Stimulated activated naive CD8-positive, alpha-beta T cell treated with anti-CD3 and anti-CD28 coated beads, Interleukin-15, amount 100 ng/mL, for 72 hours (primary cell): ENCODE results near the gene PPP2R5D.
"Not testable (repeated sequence)": the region's sequence is repeated elsewhere in the genome, so short reads cannot be mapped to it uniquely, and the experiment has no call there.

ENCODE experiments used
- ATAC-seq: fragments of 150-1000 bp; cut with Tn5 transposase; 2 replicates; pipeline ENCODE4 v1.10.0; 2021; ENCODE audit warnings: mild to moderate bottlenecking, moderate library complexity
- DNase-seq, 2 donors: peaks; one replicate each; pipeline ENCODE4 v3.0.0; 2021 to 2022
- H3K27ac Mint-ChIP-seq, 2 donors: one replicate each; pipeline ENCODE4 v1.8.0; 2022; ENCODE audit warnings: mild to moderate bottlenecking in 2 of 2, mixed read lengths in 2 of 2, moderate library complexity in 2 of 2
- H3K27me3 Mint-ChIP-seq: one replicate; pipeline ENCODE4 v1.8.0; 2022; ENCODE audit warnings: mixed read lengths
- H3K4me1 Mint-ChIP-seq: one replicate; pipeline ENCODE4 v1.8.0; 2022; ENCODE audit warnings: mild to moderate bottlenecking, mixed read lengths
- H3K4me3 Mint-ChIP-seq, 2 donors: one replicate each; pipeline ENCODE4 v1.8.0; 2022; ENCODE audit warnings: mild to moderate bottlenecking in 2 of 2, mixed read lengths in 2 of 2, moderate library complexity in 1 of 2
- H3K9me3 Mint-ChIP-seq, 2 donors: one replicate each; pipeline ENCODE4 v1.8.0; 2022; ENCODE audit warnings: mixed read lengths in 2 of 2

The PPP2R5D gene

GRCh38 chr6:43024436-43024835, 40.1 kb downstream of the PPP2R5D start:
- Mint-ChIP-seq H3K27ac (peak overlapping the region; percentile 4 to 80), H3K4me1 (peaks cover 34% of the 10 kb centered on the region), H3K9me3 (no peaks in the 10 kb centered on the region), H3K4me3 (peak overlapping the region in 1 of 2 donors; percentile 34), H3K27me3 (no peaks in the 10 kb centered on the region)
- DNase-seq: no peak
- no peak for ATAC-seq

- H3K27ac Mint-ChIP-seq: no peak overlapping the region
- H3K4me1 Mint-ChIP-seq: peaks cover 21% of the 10 kb centered on the region
- ATAC-seq (no peak), DNase-seq (no peak)
- H3K27me3 Mint-ChIP-seq: no peaks in the 10 kb centered on the region
- no peak overlapping the region for H3K4me3 Mint-ChIP-seq
- H3K9me3 Mint-ChIP-seq: no peaks in the 10 kb centered on the region
Observed at GRCh38 chr6:43026365-43026764, 42.0 kb downstream of the PPP2R5D start.

GRCh38 chr6:43029120-43029519, 44.8 kb downstream of the PPP2R5D start:
- Mint-ChIP-seq H3K9me3 (no peaks in the 10 kb centered on the region), H3K4me3 (no peak overlapping the region), H3K27me3 (no peaks in the 10 kb centered on the region), H3K27ac (no peak overlapping the region), H3K4me1 (peaks cover 6% of the 10 kb centered on the region)
- ATAC-seq (no peak), DNase-seq (no peak)

GRCh38 chr6:43032326-43032725, 48.0 kb downstream of the PPP2R5D start:
- H3K9me3 Mint-ChIP-seq: no peaks in the 10 kb centered on the region
- H3K27ac Mint-ChIP-seq: peak overlapping the region in 1 of 2 donors; percentile 52
- ATAC-seq (no peak), DNase-seq (no peak)
- H3K4me3 Mint-ChIP-seq: no peak overlapping the region
- H3K27me3 Mint-ChIP-seq: no peaks in the 10 kb centered on the region
- H3K4me1 Mint-ChIP-seq: no peaks in the 10 kb centered on the region

GRCh38 chr6:43033496-43034189, 49.3 kb downstream of the PPP2R5D start:
- Mint-ChIP-seq H3K4me1 (no peaks in the 10 kb centered on the region), H3K9me3 (no peaks in the 10 kb centered on the region), H3K27me3 (no peaks in the 10 kb centered on the region), H3K4me3 (no peak overlapping the region), H3K27ac (peak overlapping the region in 1 of 2 donors; percentile 3)
- ATAC-seq (no peak), DNase-seq (no peak)

GRCh38 chr6:43034190-43034525, 49.8 kb downstream of the PPP2R5D start:
- no peaks in the 10 kb centered on the region for H3K4me1 Mint-ChIP-seq
- H3K4me3 Mint-ChIP-seq: no peak overlapping the region
- no peaks in the 10 kb centered on the region for H3K27me3 Mint-ChIP-seq
- no peak for ATAC-seq
- no peak for DNase-seq
- no peak overlapping the region for H3K27ac Mint-ChIP-seq
- H3K9me3 Mint-ChIP-seq: no peaks in the 10 kb centered on the region

- Mint-ChIP-seq H3K27me3 (no peaks in the 10 kb centered on the region), H3K4me3 (no peak overlapping the region), H3K9me3 (no peaks in the 10 kb centered on the region), H3K27ac (no peak overlapping the region), H3K4me1 (no peaks in the 10 kb centered on the region)
- ATAC-seq (no peak), DNase-seq (no peak)
Observed at GRCh38 chr6:43035495-43036194, 51.3 kb downstream of the PPP2R5D start.

- H3K4me3 Mint-ChIP-seq: no peak overlapping the region
- ATAC-seq (no peak), DNase-seq (no peak)
- H3K9me3 Mint-ChIP-seq: no peaks in the 10 kb centered on the region
- no peak overlapping the region for H3K27ac Mint-ChIP-seq
- no peaks in the 10 kb centered on the region for H3K4me1 Mint-ChIP-seq
- H3K27me3 Mint-ChIP-seq: no peaks in the 10 kb centered on the region
Observed at GRCh38 chr6:43036712-43037111, 52.3 kb downstream of the PPP2R5D start.

- H3K27me3 Mint-ChIP-seq: no peaks in the 10 kb centered on the region
- DNase-seq (no peak), ATAC-seq (no peak)
- no peak overlapping the region for H3K27ac Mint-ChIP-seq
- H3K4me1 Mint-ChIP-seq: no peaks in the 10 kb centered on the region
- no peak overlapping the region for H3K4me3 Mint-ChIP-seq
- H3K9me3 Mint-ChIP-seq: no peaks in the 10 kb centered on the region
Observed at GRCh38 chr6:43037197-43037596, 52.8 kb downstream of the PPP2R5D start.

GRCh38 chr6:43037706-43038105, 53.3 kb downstream of the PPP2R5D start:
- no peak overlapping the region for H3K27ac Mint-ChIP-seq
- no peak overlapping the region for H3K4me3 Mint-ChIP-seq
- H3K27me3 Mint-ChIP-seq: no peaks in the 10 kb centered on the region

GRCh38 chr6:43038727-43039126, 54.4 kb downstream of the PPP2R5D start:
- ATAC-seq (no peak), DNase-seq (no peak)
- Mint-ChIP-seq H3K9me3 (no peaks in the 10 kb centered on the region), H3K27me3 (no peaks in the 10 kb centered on the region), H3K27ac (peak overlapping the region in 1 of 2 donors; percentile 22), H3K4me3 (no peak overlapping the region), H3K4me1 (no peaks in the 10 kb centered on the region)

More at GRCh38 chr6:43037706-43038105, 53.3 kb downstream of the PPP2R5D start:
- DNase-seq: no peak
- peak; percentile 36 for ATAC-seq
- Mint-ChIP-seq H3K4me1 (no peaks in the 10 kb centered on the region), H3K9me3 (no peaks in the 10 kb centered on the region)

GRCh38 chr6:43040542-43041257, 56.3 kb downstream of the PPP2R5D start:
- no peaks in the 10 kb centered on the region for H3K4me1 Mint-ChIP-seq
- H3K4me3 Mint-ChIP-seq: no peak overlapping the region
- H3K27ac Mint-ChIP-seq: peak overlapping the region; percentile 7 to 48
- no peak for ATAC-seq
- DNase-seq: no peak
- H3K27me3 Mint-ChIP-seq: no peaks in the 10 kb centered on the region
- no peaks in the 10 kb centered on the region for H3K9me3 Mint-ChIP-seq

- H3K4me3 Mint-ChIP-seq, ATAC-seq, H3K9me3 Mint-ChIP-seq, H3K27me3 Mint-ChIP-seq, H3K4me1 Mint-ChIP-seq, DNase-seq, H3K27ac Mint-ChIP-seq: not testable (repeated sequence)
Observed at GRCh38 chr6:43041475-43041874, 57.1 kb downstream of the PPP2R5D start.

- H3K9me3 Mint-ChIP-seq: no peaks in the 10 kb centered on the region
- no peak for DNase-seq
- H3K4me1 Mint-ChIP-seq: no peaks in the 10 kb centered on the region
- no peak overlapping the region for H3K4me3 Mint-ChIP-seq
- no peak for ATAC-seq
- H3K27me3 Mint-ChIP-seq: no peaks in the 10 kb centered on the region
- no peak overlapping the region for H3K27ac Mint-ChIP-seq
Observed at GRCh38 chr6:43043310-43043709, 58.9 kb downstream of the PPP2R5D start.

- Mint-ChIP-seq H3K27me3 (no peaks in the 10 kb centered on the region), H3K4me1 (peaks cover 8% of the 10 kb centered on the region), H3K4me3 (no peak overlapping the region), H3K9me3 (no peaks in the 10 kb centered on the region), H3K27ac (no peak overlapping the region)
- ATAC-seq (no peak), DNase-seq (no peak)
Observed at GRCh38 chr6:43045371-43045930, 61.1 kb downstream of the PPP2R5D start.

GRCh38 chr6:43047998-43048397, 63.6 kb downstream of the PPP2R5D start:
- no peaks in the 10 kb centered on the region for H3K27me3 Mint-ChIP-seq
- H3K4me3 Mint-ChIP-seq: no peak overlapping the region
- no peaks in the 10 kb centered on the region for H3K9me3 Mint-ChIP-seq
- no peak overlapping the region for H3K27ac Mint-ChIP-seq
- ATAC-seq: no peak
- H3K4me1 Mint-ChIP-seq: peaks cover 31% of the 10 kb centered on the region
- DNase-seq: no peak
